Calu3 (cell line): Measurements from ENCODE around the gene HLCS. TPM values are rescaled to one million over a fixed set of nuclear protein-coding genes. Genes with fewer than 3 reads are reported as not detected.
A peak's percentile ranks its signal among the peaks of the same experiment; 100 is the strongest.

ENCODE experiments used
- BruUV-seq: library from RNA; stranded (reverse); fragments of 400-500 nt; replicated peaks from 2 replicates; lab custom pipeline; 2021; lab: Mats Ljungman, UMichigan
- CTCF ChIA-PET: fragments of 300-600 bp; sonication (Branson Sonifier 250); formaldehyde crosslinking; loops from one replicate; lab custom pipeline; 2022; ENCODE audit warnings: antibody characterized with exemption; lab: Charles Lee
- DNase-seq: peaks from one replicate; pipeline ENCODE4 v3.0.0; 2022
- H3K27ac Mint-ChIP-seq: one replicate; pipeline ENCODE4 v1.8.0; 2022; ENCODE audit warnings: mixed read lengths; ENCODE audit not compliant: unreplicated experiment
- H3K27me3 Mint-ChIP-seq: one replicate; pipeline ENCODE4 v1.8.0; 2022; ENCODE audit warnings: mixed read lengths; ENCODE audit not compliant: unreplicated experiment
- H3K36me3 Mint-ChIP-seq: one replicate; pipeline ENCODE4 v1.8.0; 2022; ENCODE audit warnings: mild to moderate bottlenecking, moderate library complexity, mixed read lengths; ENCODE audit not compliant: insufficient read depth, unreplicated experiment
- H3K4me1 Mint-ChIP-seq: one replicate; pipeline ENCODE4 v1.8.0; 2022; ENCODE audit warnings: mild to moderate bottlenecking, low read depth, mixed read lengths; ENCODE audit not compliant: unreplicated experiment
- H3K4me3 Mint-ChIP-seq: one replicate; pipeline ENCODE4 v1.8.0; 2022; ENCODE audit warnings: mild to moderate bottlenecking, low read depth, moderate library complexity, mixed read lengths; ENCODE audit not compliant: unreplicated experiment
- H3K9me3 Mint-ChIP-seq: one replicate; pipeline ENCODE4 v1.8.0; 2022; ENCODE audit warnings: low read depth, mixed read lengths; ENCODE audit not compliant: unreplicated experiment
- CTCF ChIP-seq: fragments of 200-600 bp; IDR thresholded peaks from one replicate; pipeline ENCODE4 v1.8.0; 2022; ENCODE audit warnings: antibody characterized with exemption; ENCODE audit not compliant: unreplicated experiment
- intact Hi-C: fragments of 100-400 bp; cut with micrococcal nuclease; formaldehyde crosslinking; loops from one replicate; pipeline ENCODE4 v1.10.0; 2022; ENCODE audit not compliant: unreplicated experiment
- total RNA-seq: library from RNA; stranded (reverse); gene quantifications from 2 replicates; pipeline ENCODE4 v1.2.3, GENCODE V29; 2022

The HLCS gene
- total RNA-seq, 1 experiment from 2014 or later, result 18.4 TPM

- BruUV-seq, result no TSS peak
- Mint-ChIP-seq H3K27ac (no peak overlapping the region), H3K27me3 (no peaks in the 10 kb centered on the region), H3K4me3 (no peak overlapping the region), H3K36me3 (peaks cover 36% of the 10 kb centered on the region), H3K9me3 (no peaks in the 10 kb centered on the region), H3K4me1 (no peaks in the 10 kb centered on the region)
- DNase-seq, result no peak
- CTCF ChIA-PET, result no interaction called here
- no peak for TF ChIP-seq CTCF
- intact Hi-C loops, result loop anchor here (5.0 kb wide), 1 partner anchor 204 kb away; no protein-coding TSS in a partner anchor
Measured at GRCh38 chr21:36703123-36703522, 263.3 kb downstream of the HLCS start.

GRCh38 chr21:36702622-36702968 is 263.9 kb downstream of the HLCS start:
- Mint-ChIP-seq H3K27ac (no peak overlapping the region), H3K9me3 (no peaks in the 10 kb centered on the region), H3K4me3 (peak overlapping the region; percentile 82), H3K36me3 (peaks cover 38% of the 10 kb centered on the region), H3K4me1 (no peaks in the 10 kb centered on the region), H3K27me3 (no peaks in the 10 kb centered on the region)
- BruUV-seq, result no TSS peak
- TF ChIP-seq CTCF, result no peak
- DNase-seq, result no peak
- intact Hi-C loops, result loop anchor here (5.0 kb wide), 1 partner anchor 205 kb away; no protein-coding TSS in a partner anchor
- CTCF ChIA-PET, result interaction anchor here (1.9 kb wide), 1 partner anchor 72 kb away, joined by 6 read pairs; no protein-coding TSS in a partner anchor

- CTCF ChIA-PET, result interaction anchor here (1.9 kb wide), 1 partner anchor 71 kb away, joined by 6 read pairs; no protein-coding TSS in a partner anchor
- intact Hi-C loops, result loop anchor here (5.0 kb wide), 1 partner anchor 205 kb away; no protein-coding TSS in a partner anchor
- H3K4me3 Mint-ChIP-seq, result peak overlapping the region; percentile 82
- peaks cover 38% of the 10 kb centered on the region for H3K36me3 Mint-ChIP-seq
- BruUV-seq, result TSS peak; percentile 10
- no peaks in the 10 kb centered on the region for H3K4me1 Mint-ChIP-seq
- DNase-seq, result no peak
- H3K27me3 Mint-ChIP-seq, result no peaks in the 10 kb centered on the region
- TF ChIP-seq CTCF, result no peak
- H3K27ac Mint-ChIP-seq, result peak overlapping the region; percentile 72
- no peaks in the 10 kb centered on the region for H3K9me3 Mint-ChIP-seq
Measured at GRCh38 chr21:36701756-36702621, 264.5 kb downstream of the HLCS start.

- Mint-ChIP-seq H3K4me3 (peak overlapping the region; percentile 82), H3K27me3 (no peaks in the 10 kb centered on the region), H3K27ac (peak overlapping the region; percentile 72), H3K36me3 (peaks cover 38% of the 10 kb centered on the region), H3K4me1 (no peaks in the 10 kb centered on the region), H3K9me3 (no peaks in the 10 kb centered on the region)
- TSS peak; percentile 55 for BruUV-seq
- TF ChIP-seq CTCF, result no peak
- intact Hi-C loops, result loop anchor here (5.0 kb wide), 1 partner anchor 206 kb away; no protein-coding TSS in a partner anchor
- CTCF ChIA-PET, result interaction anchor here (1.9 kb wide), 1 partner anchor 70 kb away, joined by 6 read pairs; no protein-coding TSS in a partner anchor
- DNase-seq, result peak; percentile 44
Measured at GRCh38 chr21:36700971-36701755, 265.3 kb downstream of the HLCS start.

Other genes with a start within 250 kb of the HLCS start
- gene RIPPLY3, start 40.0 kb upstream of the HLCS start, total RNA-seq, result 0.17 and 0.40 TPM in 2 replicates
- gene PIGP, start 106.4 kb upstream of the HLCS start, total RNA-seq, result 18.7 and 20.4 TPM in 2 replicates
- gene TTC3, start 106.6 kb upstream of the HLCS start, total RNA-seq, result 66.2 and 68.0 TPM in 2 replicates